Smooth muscle cell (in vitro differentiated cells): ENCODE measurements around the gene ADM2. TPM values are rescaled to one million over a fixed set of nuclear protein-coding genes. Genes with fewer than 3 reads are reported as not detected.

Experiments used
- DNase-seq: peaks from one replicate; lab custom pipeline; 2025; ENCODE audit not compliant: unreplicated experiment; lab: John Stamatoyannopoulos, UW
- H2AFZ ChIP-seq: fragments of 200-600 bp; sonication (generic); 2 replicates; pipeline ENCODE4 v1.6.0; 2016; ENCODE audit warnings: antibody characterized with exemption, low read depth, mild to moderate bottlenecking
- H3F3A ChIP-seq: fragments of 200-600 bp; sonication (generic); 2 replicates; pipeline ENCODE4 v1.6.0; 2017; ENCODE audit warnings: antibody characterized with exemption, low read depth
- H3K27ac ChIP-seq: fragments of 200-600 bp; sonication (generic); 2 replicates; pipeline ENCODE4 v1.5.1; 2016; ENCODE audit warnings: low read depth, mild to moderate bottlenecking
- H3K27me3 ChIP-seq: fragments of 200-600 bp; sonication (generic); 2 replicates; pipeline ENCODE4 v1.6.1; 2016; ENCODE audit warnings: low read depth, mild to moderate bottlenecking
- H3K36me3 ChIP-seq: fragments of 200-600 bp; sonication (generic); 2 replicates; pipeline ENCODE4 v1.5.1; 2016; ENCODE audit warnings: low read depth
- H3K4me1 ChIP-seq: fragments of 200-600 bp; sonication (generic); 2 replicates; pipeline ENCODE4 v1.5.1; 2016; ENCODE audit warnings: low read depth
- H3K4me2 ChIP-seq: fragments of 200-600 bp; sonication (generic); 2 replicates; pipeline ENCODE4 v1.6.0; 2016; ENCODE audit warnings: mild to moderate bottlenecking
- H3K4me3 ChIP-seq: fragments of 200-600 bp; sonication (generic); 2 replicates; pipeline ENCODE4 v1.5.1; 2016; ENCODE audit warnings: mild to moderate bottlenecking
- H3K79me2 ChIP-seq: fragments of 200-600 bp; sonication (generic); 2 replicates; pipeline ENCODE4 v1.6.0; 2016; ENCODE audit warnings: low read depth, mild to moderate bottlenecking
- H3K9ac ChIP-seq: fragments of 200-600 bp; sonication (generic); 2 replicates; pipeline ENCODE4 v1.6.0; 2016; ENCODE audit warnings: low read depth
- H3K9me3 ChIP-seq: fragments of 200-600 bp; sonication (generic); replicated peaks from 2 replicates; pipeline ENCODE4 v1.5.1; 2016; ENCODE audit warnings: low read depth
- H4K20me1 ChIP-seq: fragments of 200-600 bp; sonication (generic); 2 replicates; pipeline ENCODE4 v1.6.0; 2016; ENCODE audit warnings: low read depth
- WGBS: methylation state at CpG from one replicate; pipeline ENCODE4 v1.1.7; 2016; ENCODE audit warnings: low lambda C conversion rate; 5-methylcytosine and 5-hydroxymethylcytosine counted together
- polyA plus RNA-seq: library from polyadenylated mRNA; unstranded; fragments of >200 nt; fragmentation: Nextera tagmentation; extraction: Ambion mirVana; gene quantifications from 2 replicates; pipeline ENCODE4 v1.2.1, GENCODE V29; 2016
- total RNA-seq: library from RNA; depleted of rRNA; stranded (reverse); fragments of >200 nt; gene quantifications from 2 replicates; pipeline ENCODE4 v1.2.3, GENCODE V29; 2014
- TF ChIP-seq, protein P1 (sequence below): fragments of 200-600 bp; sonication (generic); IDR thresholded peaks from 2 replicates; pipeline ENCODE4 v1.5.1; 2017; ENCODE audit warnings: borderline replicate concordance, mild to moderate bottlenecking, antibody characterized with exemption; ENCODE audit not compliant: insufficient read depth, poor library complexity, severe bottlenecking

ADM2 gene
- total and polyA plus RNA-seq, 2 experiments from 2014 or later: 4.1 to 15.8 TPM

DNA sequence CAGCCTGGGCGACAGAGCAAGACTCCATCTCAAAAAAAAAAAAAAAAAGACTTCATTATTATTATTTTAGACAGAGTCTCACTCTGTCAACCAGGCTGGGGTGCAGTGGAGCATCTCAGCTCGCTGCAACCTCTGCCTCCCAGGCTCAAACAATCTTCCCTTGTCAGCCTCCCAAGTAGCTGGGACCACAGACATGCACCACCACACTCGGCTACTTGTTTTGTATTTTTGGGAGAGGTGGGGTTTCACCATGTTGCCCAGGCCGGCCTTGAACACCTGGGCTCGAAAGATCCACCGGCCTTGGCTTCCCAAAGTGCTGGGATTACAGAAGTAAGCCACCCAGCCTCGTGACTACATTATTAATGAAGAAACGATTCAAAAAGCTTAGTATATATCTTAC, 53.8 kb downstream of the ADM2 start:
- Histone ChIP-seq H3K36me3 (no peaks in the 10 kb centered on the region), H3K4me2 (no peak overlapping the region), H3K9ac (no peak overlapping the region), H2AFZ (no peak overlapping the region), H3K27me3 (no peaks in the 10 kb centered on the region), H3K4me1 (peaks cover 38% of the 10 kb centered on the region), H3K27ac (peak overlapping the region; percentile 97), H4K20me1 (no peaks in the 10 kb centered on the region), H3K9me3 (no peaks in the 10 kb centered on the region), H3F3A (peaks cover 57% of the 10 kb centered on the region), H3K4me3 (no peak overlapping the region), H3K79me2 (peaks cover 12% of the 10 kb centered on the region)
- 97% methylated on average over 8 of the region's 8 CpGs for WGBS
- TF ChIP-seq, protein P1, sequence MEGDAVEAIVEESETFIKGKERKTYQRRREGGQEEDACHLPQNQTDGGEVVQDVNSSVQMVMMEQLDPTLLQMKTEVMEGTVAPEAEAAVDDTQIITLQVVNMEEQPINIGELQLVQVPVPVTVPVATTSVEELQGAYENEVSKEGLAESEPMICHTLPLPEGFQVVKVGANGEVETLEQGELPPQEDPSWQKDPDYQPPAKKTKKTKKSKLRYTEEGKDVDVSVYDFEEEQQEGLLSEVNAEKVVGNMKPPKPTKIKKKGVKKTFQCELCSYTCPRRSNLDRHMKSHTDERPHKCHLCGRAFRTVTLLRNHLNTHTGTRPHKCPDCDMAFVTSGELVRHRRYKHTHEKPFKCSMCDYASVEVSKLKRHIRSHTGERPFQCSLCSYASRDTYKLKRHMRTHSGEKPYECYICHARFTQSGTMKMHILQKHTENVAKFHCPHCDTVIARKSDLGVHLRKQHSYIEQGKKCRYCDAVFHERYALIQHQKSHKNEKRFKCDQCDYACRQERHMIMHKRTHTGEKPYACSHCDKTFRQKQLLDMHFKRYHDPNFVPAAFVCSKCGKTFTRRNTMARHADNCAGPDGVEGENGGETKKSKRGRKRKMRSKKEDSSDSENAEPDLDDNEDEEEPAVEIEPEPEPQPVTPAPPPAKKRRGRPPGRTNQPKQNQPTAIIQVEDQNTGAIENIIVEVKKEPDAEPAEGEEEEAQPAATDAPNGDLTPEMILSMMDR: no peak
- DNase-seq: no peak

Other genes starting within 250 kb of the ADM2 start
- 10.0 and 10.6 TPM in 2 replicates for gene TUBGCP6, start 236.5 kb upstream of the ADM2 start, total RNA-seq
- 22.7 and 26.0 TPM in 2 replicates for gene TUBGCP6, start 236.5 kb upstream of the ADM2 start, polyA plus RNA-seq
- gene HDAC10, start 230.3 kb upstream of the ADM2 start, total RNA-seq: 5.1 and 9.5 TPM in 2 replicates
- 12.8 and 15.7 TPM in 2 replicates for gene HDAC10, start 230.3 kb upstream of the ADM2 start, polyA plus RNA-seq
- 9.5 and 14.9 TPM in 2 replicates for gene MAPK12, start 219.9 kb upstream of the ADM2 start, total RNA-seq
- 26.2 and 27.8 TPM in 2 replicates for gene MAPK12, start 219.9 kb upstream of the ADM2 start, polyA plus RNA-seq
- 2.8 and 4.2 TPM in 2 replicates for gene MAPK11, start 211.2 kb upstream of the ADM2 start, total RNA-seq
- 0.65 and 1.4 TPM in 2 replicates for gene MAPK11, start 211.2 kb upstream of the ADM2 start, polyA plus RNA-seq
- gene PLXNB2, start 173.9 kb upstream of the ADM2 start, total RNA-seq: 183 and 195 TPM in 2 replicates
- 210 and 249 TPM in 2 replicates for gene PLXNB2, start 173.9 kb upstream of the ADM2 start, polyA plus RNA-seq
- 2.4 and 3.1 TPM in 2 replicates for gene DENND6B, start 154.5 kb upstream of the ADM2 start, total RNA-seq
- gene DENND6B, start 154.5 kb upstream of the ADM2 start, polyA plus RNA-seq: 7.8 and 10.1 TPM in 2 replicates
- gene PPP6R2, start 138.2 kb upstream of the ADM2 start, total RNA-seq: 24.6 and 30.7 TPM in 2 replicates
- gene PPP6R2, start 138.2 kb upstream of the ADM2 start, polyA plus RNA-seq: 31.6 and 36.3 TPM in 2 replicates
- 34.1 and 37.3 TPM in 2 replicates for gene SBF1, start 6.5 kb upstream of the ADM2 start, total RNA-seq
- gene SBF1, start 6.5 kb upstream of the ADM2 start, polyA plus RNA-seq: 53.6 and 70.8 TPM in 2 replicates
- 2.1 TPM in 1 of 2 replicates, not detected in the other for gene MIOX, start 5.3 kb downstream of the ADM2 start, total RNA-seq
- 0.49 and 0.54 TPM in 2 replicates for gene MIOX, start 5.3 kb downstream of the ADM2 start, polyA plus RNA-seq
- 53.5 and 56.3 TPM in 2 replicates for gene LMF2, start 26.2 kb downstream of the ADM2 start, total RNA-seq
- gene LMF2, start 26.2 kb downstream of the ADM2 start, polyA plus RNA-seq: 117 and 130 TPM in 2 replicates
- 20.7 and 24.1 TPM in 2 replicates for gene NCAPH2, start 26.7 kb downstream of the ADM2 start, total RNA-seq
- gene NCAPH2, start 26.7 kb downstream of the ADM2 start, polyA plus RNA-seq: 42.0 and 45.7 TPM in 2 replicates
- 1.5 and 3.2 TPM in 2 replicates for gene SCO2, start 44.1 kb downstream of the ADM2 start, total RNA-seq
- 17.6 and 22.6 TPM in 2 replicates for gene SCO2, start 44.1 kb downstream of the ADM2 start, polyA plus RNA-seq
- 85.8 and 87.4 TPM in 2 replicates for gene TYMP, start 48.5 kb downstream of the ADM2 start, total RNA-seq
- gene TYMP, start 48.5 kb downstream of the ADM2 start, polyA plus RNA-seq: 263 and 287 TPM in 2 replicates
- 0.31 and 1.1 TPM in 2 replicates for gene KLHDC7B, start 64.4 kb downstream of the ADM2 start, total RNA-seq
- gene KLHDC7B, start 64.4 kb downstream of the ADM2 start, polyA plus RNA-seq: 1.5 and 2.2 TPM in 2 replicates
- not detected in 2 replicates for gene SYCE3, start 81.4 kb downstream of the ADM2 start, total RNA-seq
- not detected in 2 replicates for gene SYCE3, start 81.4 kb downstream of the ADM2 start, polyA plus RNA-seq
- gene CPT1B, start 96.9 kb downstream of the ADM2 start, total RNA-seq: 13.1 and 19.3 TPM in 2 replicates
- gene CPT1B, start 96.9 kb downstream of the ADM2 start, polyA plus RNA-seq: 20.7 and 38.3 TPM in 2 replicates
- gene CHKB, start 101.3 kb downstream of the ADM2 start, total RNA-seq: 33.6 and 35.2 TPM in 2 replicates
- 62.8 and 64.8 TPM in 2 replicates for gene CHKB, start 101.3 kb downstream of the ADM2 start, polyA plus RNA-seq
- 0.63 TPM in 2 replicates for gene MAPK8IP2, start 119.2 kb downstream of the ADM2 start, total RNA-seq
- 1.2 and 1.5 TPM in 2 replicates for gene MAPK8IP2, start 119.2 kb downstream of the ADM2 start, polyA plus RNA-seq
- gene ARSA, start 146.6 kb downstream of the ADM2 start, total RNA-seq: 16.6 and 19.9 TPM in 2 replicates
- gene ARSA, start 146.6 kb downstream of the ADM2 start, polyA plus RNA-seq: 16.6 and 17.7 TPM in 2 replicates
- gene SHANK3, start 191.3 kb downstream of the ADM2 start, total RNA-seq: 1.3 and 2.0 TPM in 2 replicates
- 1.6 and 1.9 TPM in 2 replicates for gene SHANK3, start 191.3 kb downstream of the ADM2 start, polyA plus RNA-seq